OCI-LY1 (cell line): ENCODE data around the gene FIG4.

Experiments used
- H2AFZ ChIP-seq: fragments of 200-600 bp; sonication (generic), shearing (Covaris generic); 2 replicates; pipeline ENCODE4 v1.6.0; 2014; ENCODE audit warnings: antibody characterized with exemption, mild to moderate bottlenecking, low read length
- H3F3A ChIP-seq: fragments of 200-600 bp; sonication (generic), shearing (Covaris generic); 2 replicates; pipeline ENCODE4 v1.6.0; 2014; ENCODE audit warnings: mild to moderate bottlenecking, antibody characterized with exemption, low read length, moderate library complexity; ENCODE audit not compliant: insufficient read depth
- H3K27ac ChIP-seq: fragments of 200-600 bp; sonication (generic); 2 replicates; pipeline ENCODE4 v1.5.1; 2014; ENCODE audit warnings: low read length, mixed run types, mild to moderate bottlenecking, low read depth; ENCODE audit not compliant: poor library complexity, severe bottlenecking
- H3K27me3 ChIP-seq: fragments of 200-600 bp; sonication (generic); 2 replicates; pipeline ENCODE4 v1.6.0; 2014; ENCODE audit warnings: antibody characterized with exemption, mild to moderate bottlenecking, low read length, moderate library complexity; ENCODE audit not compliant: insufficient read depth
- H3K36me3 ChIP-seq: fragments of 200-600 bp; sonication (generic); 2 replicates; pipeline ENCODE4 v1.6.1; 2014; ENCODE audit warnings: mild to moderate bottlenecking, antibody characterized with exemption, low read length, moderate library complexity, mixed read lengths; ENCODE audit not compliant: insufficient read depth
- H3K4me1 ChIP-seq: fragments of 200-600 bp; sonication (generic); 2 replicates; pipeline ENCODE4 v1.5.1; 2014; ENCODE audit warnings: mild to moderate bottlenecking, low read length, moderate library complexity; ENCODE audit not compliant: insufficient read depth, severe bottlenecking
- H3K4me2 ChIP-seq: fragments of 200-600 bp; sonication (generic), shearing (Covaris generic); 2 replicates; pipeline ENCODE4 v1.6.1; 2014; ENCODE audit warnings: low read length
- H3K4me3 ChIP-seq: fragments of 200-600 bp; sonication (generic); 2 replicates; pipeline ENCODE4 v1.5.1; 2014; ENCODE audit warnings: low read length, low read depth, mild to moderate bottlenecking, mixed read lengths; ENCODE audit not compliant: poor library complexity, severe bottlenecking
- H3K79me2 ChIP-seq: fragments of 200-600 bp; shearing (Covaris generic); 2 replicates; pipeline ENCODE4 v1.6.1; 2016; ENCODE audit warnings: mixed run types, low read length, mixed read lengths; ENCODE audit not compliant: insufficient read depth
- H3K9ac ChIP-seq: fragments of 200-600 bp; sonication (generic), shearing (Covaris generic); 2 replicates; pipeline ENCODE4 v1.6.1; 2014; ENCODE audit warnings: mild to moderate bottlenecking, low read length, mixed read lengths
- H3K9me2 ChIP-seq: fragments of 200-600 bp; sonication (generic), shearing (Covaris generic); 2 replicates; pipeline ENCODE4 v1.6.1; 2014; ENCODE audit warnings: low read depth, mild to moderate bottlenecking, low read length, mixed read lengths
- H3K9me3 ChIP-seq: fragments of 200-600 bp; shearing (Covaris generic); 2 replicates; pipeline ENCODE4 v1.6.1; 2014; ENCODE audit warnings: low read length, mixed read lengths
- H4K20me1 ChIP-seq: fragments of 200-600 bp; sonication (generic), shearing (Covaris generic); 2 replicates; pipeline ENCODE4 v1.6.0; 2016; ENCODE audit warnings: mild to moderate bottlenecking, low read length; ENCODE audit not compliant: insufficient read depth
- CTCF ChIP-seq: fragments of 200-600 bp; sonication (generic), shearing (Covaris generic); IDR thresholded peaks from 2 replicates; pipeline ENCODE4 v1.5.1; 2017; ENCODE audit warnings: mild to moderate bottlenecking, antibody characterized with exemption, low read length, moderate library complexity, mixed read lengths
- EZH2 ChIP-seq: fragments of 200-600 bp; sonication (generic), shearing (Covaris generic); IDR thresholded peaks from 2 replicates; pipeline ENCODE4 v1.8.0; 2017; ENCODE audit warnings: borderline replicate concordance, mixed run types, mild to moderate bottlenecking, antibody characterized with exemption, low read length, moderate library complexity, mixed read lengths

Gene FIG4

DNA sequence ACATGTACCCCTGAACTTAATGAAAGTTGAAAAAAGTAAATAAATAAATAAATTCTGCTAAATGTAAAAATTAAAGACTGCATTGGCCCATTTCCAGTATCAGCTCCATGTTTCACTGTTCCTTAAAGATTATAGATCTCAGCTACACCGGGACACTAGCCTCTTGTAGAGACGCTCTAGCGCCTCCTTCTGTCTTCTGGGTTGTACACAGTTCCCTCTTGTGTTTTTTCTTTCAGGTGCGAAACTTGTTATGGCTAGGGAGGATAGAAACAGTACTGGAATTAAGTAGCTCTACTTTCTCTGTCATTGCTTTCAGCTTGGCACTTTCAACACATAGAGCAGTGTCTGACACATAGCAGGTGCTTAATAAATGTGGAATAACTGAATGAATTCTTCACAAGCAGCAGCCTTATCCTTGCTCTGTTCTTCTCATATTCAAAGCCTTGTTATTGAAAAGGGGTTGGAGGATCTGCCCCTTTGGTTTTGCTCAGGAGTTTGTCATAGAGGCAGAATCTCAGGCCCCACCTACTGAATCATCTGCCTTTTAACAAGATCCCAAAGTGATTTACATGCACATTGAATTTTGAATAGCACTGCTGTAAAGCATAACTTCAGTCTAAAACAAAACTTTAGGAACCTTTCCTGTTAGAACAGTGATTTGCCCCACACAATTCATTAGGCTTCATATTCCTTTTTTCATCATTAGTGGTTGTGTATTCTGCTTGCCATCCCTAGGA is 92.3 kb downstream of the FIG4 start:
- Histone ChIP-seq H3K9ac (no peak overlapping the region), H3K4me3 (no peak overlapping the region), H3K36me3 (peaks cover 6% of the 10 kb centered on the region; the same call in 1 of the 2 replicates), H3K4me1 (no peaks in the 10 kb centered on the region), H3F3A (no peaks in the 10 kb centered on the region), H3K79me2 (no peaks in the 10 kb centered on the region), H3K9me2 (no peaks in the 10 kb centered on the region), H3K9me3 (no peaks in the 10 kb centered on the region), H3K4me2 (no peak overlapping the region), H3K27ac (no peak overlapping the region), H3K27me3 (no peaks in the 10 kb centered on the region), H4K20me1 (no peaks in the 10 kb centered on the region), H2AFZ (no peak overlapping the region)
- no peak for TF ChIP-seq EZH2
- TF ChIP-seq CTCF: peak; percentile 72

- no peak overlapping the region for H2AFZ ChIP-seq
- no peaks in the 10 kb centered on the region for H3F3A ChIP-seq
- no peak overlapping the region for H3K4me2 ChIP-seq
- TF ChIP-seq EZH2 (no peak), CTCF (no peak)
- peaks cover 10% of the 10 kb centered on the region for H3K36me3 ChIP-seq
- no peaks in the 10 kb centered on the region for H3K9me3 ChIP-seq
- H3K4me1 ChIP-seq: no peaks in the 10 kb centered on the region
- H3K9ac ChIP-seq: no peak overlapping the region
- H4K20me1 ChIP-seq: no peaks in the 10 kb centered on the region
- H3K9me2 ChIP-seq: no peaks in the 10 kb centered on the region
- H3K4me3 ChIP-seq: no peak overlapping the region
- no peak overlapping the region for H3K27ac ChIP-seq
- no peaks in the 10 kb centered on the region for H3K79me2 ChIP-seq
- H3K27me3 ChIP-seq: no peaks in the 10 kb centered on the region
Measured at GRCh38 chr6:109787312-109787711, 96.2 kb downstream of the FIG4 start.

- TF ChIP-seq CTCF (no peak), EZH2 (no peak)
- H3F3A ChIP-seq: no peaks in the 10 kb centered on the region
- no peaks in the 10 kb centered on the region for H4K20me1 ChIP-seq
Measured at GRCh38 chr6:109788687-109789086, 97.6 kb downstream of the FIG4 start.

More at GRCh38 chr6:109788687-109789086, 97.6 kb downstream of the FIG4 start:
- Histone ChIP-seq H3K4me1 (peaks cover under 1% of the 10 kb centered on the region), H3K9ac (no peak overlapping the region), H3K79me2 (no peaks in the 10 kb centered on the region), H3K36me3 (peaks cover 10% of the 10 kb centered on the region), H2AFZ (no peak overlapping the region), H3K4me2 (no peak overlapping the region), H3K4me3 (no peak overlapping the region), H3K27me3 (no peaks in the 10 kb centered on the region), H3K9me3 (no peaks in the 10 kb centered on the region), H3K9me2 (no peaks in the 10 kb centered on the region), H3K27ac (no peak overlapping the region)
